HG03558 (cell line): ENCODE results near the gene GNAI1.

ENCODE experiments used
- ATAC-seq: cut with Tn5 transposase; IDR thresholded peaks from one replicate; pipeline ENCODE4 v1.9.1; 2021; ENCODE audit warnings: moderate number of reproducible peaks; ENCODE audit not compliant: unreplicated experiment; ENCODE audit errors: extremely low read depth

Gene GNAI1

GRCh38 chr7:80243425-80243824 lies 108.8 kb downstream of the GNAI1 start:
- ATAC-seq: no peak

GRCh38 chr7:80244206-80244916 lies 109.7 kb downstream of the GNAI1 start:
- ATAC-seq: no peak

- ATAC-seq: no peak
These were observed 112.5 kb downstream of the GNAI1 start for GRCh38 chr7:80247144-80247543.

- ATAC-seq: no peak
These were observed 113.3 kb downstream of the GNAI1 start for GRCh38 chr7:80247891-80248290.

- no peak for ATAC-seq
These were observed 114.6 kb downstream of the GNAI1 start for GRCh38 chr7:80249184-80249583.

- no peak for ATAC-seq
These were observed 115.1 kb downstream of the GNAI1 start for GRCh38 chr7:80249619-80250295.

- no peak for ATAC-seq
These were observed 118.6 kb downstream of the GNAI1 start for GRCh38 chr7:80253237-80253636.

- ATAC-seq: no peak
These were observed 119.0 kb downstream of the GNAI1 start for GRCh38 chr7:80253653-80254052.

GRCh38 chr7:80255656-80256055 lies 121.0 kb downstream of the GNAI1 start:
- no peak for ATAC-seq

- ATAC-seq: no peak
These were observed 123.1 kb downstream of the GNAI1 start for GRCh38 chr7:80257756-80258155.

- no peak for ATAC-seq
These were observed 126.0 kb downstream of the GNAI1 start for GRCh38 chr7:80260606-80261005.

GRCh38 chr7:80263333-80263732 lies 128.7 kb downstream of the GNAI1 start:
- ATAC-seq: no peak

- ATAC-seq: no peak
These were observed 129.2 kb downstream of the GNAI1 start for GRCh38 chr7:80263821-80264220.

- ATAC-seq: no peak
These were observed 130.3 kb downstream of the GNAI1 start for GRCh38 chr7:80264769-80265495.

GRCh38 chr7:80272560-80273239 lies 138.1 kb downstream of the GNAI1 start:
- ATAC-seq: no peak

GRCh38 chr7:80273327-80273726 lies 138.7 kb downstream of the GNAI1 start:
- no peak for ATAC-seq

- no peak for ATAC-seq
These were observed 140.6 kb downstream of the GNAI1 start for GRCh38 chr7:80275192-80275605.
